Hepatocyte (in vitro differentiated cells): Measurements from ENCODE around the gene SLC44A4. TPM values are rescaled to one million over a fixed set of nuclear protein-coding genes. Genes with fewer than 3 reads are reported as not detected.

Source experiments
- DNase-seq: peaks from one replicate; pipeline ENCODE4 v3.0.0-alpha.2; 2016; ENCODE audit warnings: low spot score
- H2AFZ ChIP-seq: fragments of 200-600 bp; sonication (generic); 2 replicates; pipeline ENCODE4 v1.6.0; 2016; ENCODE audit warnings: antibody characterized with exemption, mild to moderate bottlenecking
- H3K27ac ChIP-seq: fragments of 200-600 bp; sonication (generic); 2 replicates; pipeline ENCODE4 v1.5.1; 2016; ENCODE audit warnings: mild to moderate bottlenecking
- H3K27me3 ChIP-seq: fragments of 200-600 bp; sonication (generic); 2 replicates; pipeline ENCODE4 v1.6.1; 2016
- H3K36me3 ChIP-seq: fragments of 200-600 bp; sonication (generic); replicated peaks from 2 replicates; pipeline ENCODE4 v1.5.1; 2016; ENCODE audit warnings: low read depth; ENCODE audit not compliant: insufficient read depth
- H3K4me1 ChIP-seq: fragments of 200-600 bp; sonication (generic); 2 replicates; pipeline ENCODE4 v1.5.1; 2016; ENCODE audit warnings: mild to moderate bottlenecking, moderate library complexity; ENCODE audit not compliant: insufficient read depth
- H3K4me2 ChIP-seq: fragments of 200-600 bp; sonication (generic); 2 replicates; pipeline ENCODE4 v1.6.0; 2016
- H3K4me3 ChIP-seq: fragments of 200-600 bp; sonication (generic); 2 replicates; pipeline ENCODE4 v1.5.1; 2016; ENCODE audit warnings: mild to moderate bottlenecking
- H3K79me2 ChIP-seq: fragments of 200-600 bp; sonication (generic); 2 replicates; pipeline ENCODE4 v1.6.0; 2017; ENCODE audit warnings: mild to moderate bottlenecking
- H3K9me2 ChIP-seq: fragments of 200-600 bp; sonication (generic); replicated peaks from 2 replicates; pipeline ENCODE4 v1.6.0; 2017; ENCODE audit warnings: mild to moderate bottlenecking; ENCODE audit not compliant: insufficient read depth
- H3K9me3 ChIP-seq: fragments of 200-600 bp; sonication (generic); 2 replicates; pipeline ENCODE4 v1.5.1; 2016; ENCODE audit warnings: low read depth, mild to moderate bottlenecking
- H4K20me1 ChIP-seq: fragments of 200-600 bp; sonication (generic); 2 replicates; pipeline ENCODE4 v1.6.0; 2016; ENCODE audit warnings: mild to moderate bottlenecking; ENCODE audit not compliant: insufficient read depth, poor library complexity, severe bottlenecking
- CTCF ChIP-seq: fragments of 200-600 bp; sonication (generic); IDR thresholded peaks from 2 replicates; pipeline ENCODE4 v1.5.1; 2016; ENCODE audit warnings: antibody characterized with exemption, mild to moderate bottlenecking; ENCODE audit not compliant: poor library complexity
- EZH2 ChIP-seq: fragments of 200-600 bp; sonication (generic); IDR thresholded peaks from 2 replicates; pipeline ENCODE4 v1.6.1; 2016; ENCODE audit warnings: antibody characterized with exemption, mild to moderate bottlenecking, borderline replicate concordance
- EZH2phosphoT487 ChIP-seq: fragments of 200-600 bp; sonication (generic); IDR thresholded peaks from one replicate; pipeline ENCODE4 v1.6.1; 2018; ENCODE audit warnings: antibody characterized with exemption, mild to moderate bottlenecking, low read depth, moderate library complexity; ENCODE audit not compliant: unreplicated experiment, severe bottlenecking
- WGBS: methylation state at CpG from one replicate; pipeline ENCODE4 v1.1.6; 2016; ENCODE audit warnings: low lambda C conversion rate; ENCODE audit errors: missing lambda C conversion rate; 5-methylcytosine and 5-hydroxymethylcytosine counted together
- polyA plus RNA-seq: library from polyadenylated mRNA; unstranded; fragments of >200 nt; fragmentation: Nextera tagmentation; extraction: Ambion mirVana; gene quantifications from 2 replicates; pipeline ENCODE4 v1.2.1, GENCODE V29; 2016
- total RNA-seq: library from RNA; depleted of rRNA; stranded (reverse); fragments of >200 nt; gene quantifications from 2 replicates; pipeline ENCODE4 v1.2.3, GENCODE V29; 2014

The SLC44A4 gene
- total and polyA plus RNA-seq, 2 experiments from 2014 or later, result 76.2 to 90.8 TPM

- Histone ChIP-seq H2AFZ (no peak within 1 kb of the TSS), H3K27ac (peak within 1 kb of the TSS; percentile 22), H3K4me2 (peak within 1 kb of the TSS; percentile 27), H3K79me2 (no peaks in the 10 kb centered on the region), H3K27me3 (no peaks in the 10 kb centered on the region), H3K4me3 (no peak within 1 kb of the TSS), H3K36me3 (no peaks in the 10 kb centered on the region), H3K9me2 (no peaks in the 10 kb centered on the region), H3K9me3 (no peaks in the 10 kb centered on the region), H4K20me1 (no peaks in the 10 kb centered on the region), H3K4me1 (no peaks in the 10 kb centered on the region)
- no peak for DNase-seq
- TF ChIP-seq EZH2phosphoT487, result no peak
- no peak for TF ChIP-seq CTCF
- no peak for TF ChIP-seq EZH2
- 68% methylated on average over 11 of the region's 11 CpGs for WGBS
Observed at GRCh38 chr6:31927242-31927862, 48.6 kb upstream of the SLC44A4 start, which contains the start of gene C2. Gene C2 (plus strand): TSS chr6:31927717. CDS start chr6:31927753, 36 bp downstream.

- no peak overlapping the region for H3K27ac ChIP-seq
- no peaks in the 10 kb centered on the region for H3K9me3 ChIP-seq
- H2AFZ ChIP-seq, result no peak overlapping the region
- TF ChIP-seq EZH2 (no peak), CTCF (peak; percentile 13), EZH2phosphoT487 (no peak)
- 16% methylated on average over 5 of the region's 5 CpGs for WGBS
- DNase-seq, result no peak
- no peaks in the 10 kb centered on the region for H3K9me2 ChIP-seq
- H3K27me3 ChIP-seq, result no peaks in the 10 kb centered on the region
- no peaks in the 10 kb centered on the region for H3K36me3 ChIP-seq
- H3K4me1 ChIP-seq, result peaks cover 4% of the 10 kb centered on the region
- no peak overlapping the region for H3K4me3 ChIP-seq
- H4K20me1 ChIP-seq, result no peaks in the 10 kb centered on the region
- no peak overlapping the region for H3K4me2 ChIP-seq
- no peaks in the 10 kb centered on the region for H3K79me2 ChIP-seq
Observed at GRCh38 chr6:31922942-31923341, 44.1 kb upstream of the SLC44A4 start.

- Histone ChIP-seq H3K27ac (peak overlapping the region; percentile 57), H3K4me1 (peaks cover 4% of the 10 kb centered on the region), H2AFZ (no peak overlapping the region), H4K20me1 (no peaks in the 10 kb centered on the region), H3K4me2 (no peak overlapping the region), H3K9me2 (no peaks in the 10 kb centered on the region), H3K36me3 (no peaks in the 10 kb centered on the region), H3K27me3 (no peaks in the 10 kb centered on the region), H3K79me2 (no peaks in the 10 kb centered on the region), H3K4me3 (no peak overlapping the region), H3K9me3 (no peaks in the 10 kb centered on the region)
- TF ChIP-seq EZH2, result no peak
- TF ChIP-seq CTCF, result no peak
- no peak for TF ChIP-seq EZH2phosphoT487
- 59% methylated on average over 2 of the region's 2 CpGs for WGBS
- no peak for DNase-seq
Observed at GRCh38 chr6:31920811-31921210, 42.0 kb upstream of the SLC44A4 start.
